ENCODE results near the gene STK16. TPM values are rescaled to one million over a fixed set of nuclear protein-coding genes. Genes with fewer than 3 reads are reported as not detected.
A peak's percentile ranks its signal among the peaks of the same experiment; 100 is the strongest.

The STK16 gene
- total and polyA plus RNA-seq, 7 donors: 11.6 to 38.5 (median 16.0) TPM

DNA sequence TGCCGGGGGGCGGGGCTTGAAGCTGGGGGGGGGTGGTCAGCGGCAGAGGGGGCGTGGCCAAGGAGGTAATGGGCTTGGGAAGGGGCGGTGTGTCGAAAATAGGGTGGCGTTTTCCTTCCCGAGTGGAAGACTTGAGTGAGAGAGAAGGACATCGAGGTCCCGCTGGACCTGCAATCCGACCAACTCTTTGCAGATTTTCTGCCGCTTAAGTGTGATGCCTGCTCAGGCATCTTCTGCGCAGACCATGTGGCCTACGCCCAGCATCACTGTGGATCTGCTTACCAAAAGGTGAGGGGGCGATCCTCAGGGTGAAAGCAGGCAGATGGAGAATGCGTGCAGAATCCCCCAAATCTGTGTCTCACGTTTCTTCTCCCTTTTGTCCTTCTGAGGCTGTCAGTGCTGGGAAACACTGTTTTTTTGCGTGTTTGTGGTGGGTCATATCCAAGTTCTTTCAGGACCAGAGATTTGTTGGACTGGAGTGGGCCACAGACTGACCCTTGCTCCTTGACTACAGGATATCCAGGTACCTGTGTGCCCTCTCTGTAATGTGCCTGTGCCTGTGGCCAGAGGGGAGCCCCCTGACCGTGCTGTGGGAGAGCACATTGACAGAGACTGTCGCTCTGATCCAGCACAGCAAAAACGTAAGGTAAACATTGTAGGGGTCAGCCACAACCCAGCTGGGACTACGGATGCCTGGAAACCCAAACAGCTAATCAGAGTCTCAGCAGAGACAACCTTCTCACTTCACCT, 38.0 kb upstream of the STK16 start:
- peak overlapping the region; percentile 91 for H3K27ac ChIP-seq
- ATAC-seq: peak in 2 of 4 donors; percentile 1 to 19
- H3K4me3 ChIP-seq: peak overlapping the region; percentile 75
- peaks cover 3 to 48% of the 10 kb centered on the region in 2 donors for H3K36me3 ChIP-seq (ENCODE audit: insufficient read depth in 1 of 2, low read depth in 1 of 2)
- no peaks in the 10 kb centered on the region for H3K27me3 ChIP-seq (ENCODE audit: insufficient read depth in 3 of 3, low read length in 2 of 3)
- intact Hi-C loops (cut with DNase I): no loop called here
- DNase-seq: no peak
- 16 to 18% (median 17%) methylated on average over 21 to 22 of the region's 22 CpGs for WGBS, 3 donors
- no peaks in the 10 kb centered on the region for H3K9me3 ChIP-seq
- H3K4me1 ChIP-seq: peaks cover 15% of the 10 kb centered on the region
- TF ChIP-seq, protein P1, sequence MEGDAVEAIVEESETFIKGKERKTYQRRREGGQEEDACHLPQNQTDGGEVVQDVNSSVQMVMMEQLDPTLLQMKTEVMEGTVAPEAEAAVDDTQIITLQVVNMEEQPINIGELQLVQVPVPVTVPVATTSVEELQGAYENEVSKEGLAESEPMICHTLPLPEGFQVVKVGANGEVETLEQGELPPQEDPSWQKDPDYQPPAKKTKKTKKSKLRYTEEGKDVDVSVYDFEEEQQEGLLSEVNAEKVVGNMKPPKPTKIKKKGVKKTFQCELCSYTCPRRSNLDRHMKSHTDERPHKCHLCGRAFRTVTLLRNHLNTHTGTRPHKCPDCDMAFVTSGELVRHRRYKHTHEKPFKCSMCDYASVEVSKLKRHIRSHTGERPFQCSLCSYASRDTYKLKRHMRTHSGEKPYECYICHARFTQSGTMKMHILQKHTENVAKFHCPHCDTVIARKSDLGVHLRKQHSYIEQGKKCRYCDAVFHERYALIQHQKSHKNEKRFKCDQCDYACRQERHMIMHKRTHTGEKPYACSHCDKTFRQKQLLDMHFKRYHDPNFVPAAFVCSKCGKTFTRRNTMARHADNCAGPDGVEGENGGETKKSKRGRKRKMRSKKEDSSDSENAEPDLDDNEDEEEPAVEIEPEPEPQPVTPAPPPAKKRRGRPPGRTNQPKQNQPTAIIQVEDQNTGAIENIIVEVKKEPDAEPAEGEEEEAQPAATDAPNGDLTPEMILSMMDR (IDR thresholded peaks at IDR 0.05): no peak

DNA sequence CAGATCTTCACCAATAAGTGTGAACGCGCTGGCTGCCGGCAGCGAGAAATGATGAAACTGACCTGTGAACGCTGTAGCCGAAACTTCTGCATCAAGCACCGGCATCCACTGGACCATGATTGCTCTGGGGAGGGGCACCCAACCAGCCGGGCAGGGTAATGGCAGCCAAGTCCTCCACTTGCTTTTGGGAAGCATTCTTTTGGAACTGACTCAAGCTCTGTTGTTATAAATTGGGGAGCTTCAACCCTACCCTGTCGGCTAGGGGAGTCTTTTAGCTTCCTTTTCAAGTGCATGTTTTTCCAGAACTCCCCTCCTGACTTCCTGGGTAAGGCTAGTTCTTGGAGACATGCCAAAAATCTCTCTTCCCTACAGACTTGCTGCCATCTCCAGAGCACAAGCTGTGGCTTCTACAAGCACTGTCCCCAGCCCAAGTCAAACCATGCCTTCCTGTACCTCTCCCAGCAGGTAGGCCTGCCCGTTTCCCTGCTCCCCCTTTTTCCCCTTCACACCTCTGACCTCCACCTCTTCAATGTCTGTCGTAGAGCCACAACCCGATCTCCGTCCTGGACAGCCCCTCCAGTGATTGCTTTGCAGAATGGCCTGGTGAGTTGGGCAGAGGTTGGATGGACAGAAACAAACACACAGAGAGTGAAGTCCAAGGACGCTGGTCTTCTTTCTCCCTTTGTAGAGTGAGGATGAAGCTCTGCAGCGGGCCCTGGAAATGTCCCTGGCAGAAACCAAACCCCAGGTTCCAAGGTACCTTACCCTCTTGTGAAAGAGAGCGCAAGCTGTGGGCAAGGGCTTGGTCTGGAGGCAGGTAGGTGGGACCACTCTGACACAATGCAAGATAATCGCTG, 37.2 kb upstream of the STK16 start:
- WGBS, 3 donors: 72 to 79% (median 72%) methylated on average over 17 of the region's 17 CpGs
- H3K36me3 ChIP-seq (ENCODE audit: insufficient read depth in 1 of 2, low read depth in 1 of 2): peaks cover 3 to 56% of the 10 kb centered on the region in 2 donors
- no peak for DNase-seq
- TF ChIP-seq, protein P1 (IDR thresholded peaks at IDR 0.05): no peak
- intact Hi-C loops (cut with DNase I): no loop called here
- no peaks in the 10 kb centered on the region for H3K27me3 ChIP-seq (ENCODE audit: insufficient read depth in 3 of 3, low read length in 2 of 3)
- peak overlapping the region; percentile 75 for H3K4me3 ChIP-seq
- H3K9me3 ChIP-seq: no peaks in the 10 kb centered on the region
- peaks cover 15% of the 10 kb centered on the region for H3K4me1 ChIP-seq
- peak overlapping the region; percentile 91 for H3K27ac ChIP-seq
- ATAC-seq: no peak

DNA sequence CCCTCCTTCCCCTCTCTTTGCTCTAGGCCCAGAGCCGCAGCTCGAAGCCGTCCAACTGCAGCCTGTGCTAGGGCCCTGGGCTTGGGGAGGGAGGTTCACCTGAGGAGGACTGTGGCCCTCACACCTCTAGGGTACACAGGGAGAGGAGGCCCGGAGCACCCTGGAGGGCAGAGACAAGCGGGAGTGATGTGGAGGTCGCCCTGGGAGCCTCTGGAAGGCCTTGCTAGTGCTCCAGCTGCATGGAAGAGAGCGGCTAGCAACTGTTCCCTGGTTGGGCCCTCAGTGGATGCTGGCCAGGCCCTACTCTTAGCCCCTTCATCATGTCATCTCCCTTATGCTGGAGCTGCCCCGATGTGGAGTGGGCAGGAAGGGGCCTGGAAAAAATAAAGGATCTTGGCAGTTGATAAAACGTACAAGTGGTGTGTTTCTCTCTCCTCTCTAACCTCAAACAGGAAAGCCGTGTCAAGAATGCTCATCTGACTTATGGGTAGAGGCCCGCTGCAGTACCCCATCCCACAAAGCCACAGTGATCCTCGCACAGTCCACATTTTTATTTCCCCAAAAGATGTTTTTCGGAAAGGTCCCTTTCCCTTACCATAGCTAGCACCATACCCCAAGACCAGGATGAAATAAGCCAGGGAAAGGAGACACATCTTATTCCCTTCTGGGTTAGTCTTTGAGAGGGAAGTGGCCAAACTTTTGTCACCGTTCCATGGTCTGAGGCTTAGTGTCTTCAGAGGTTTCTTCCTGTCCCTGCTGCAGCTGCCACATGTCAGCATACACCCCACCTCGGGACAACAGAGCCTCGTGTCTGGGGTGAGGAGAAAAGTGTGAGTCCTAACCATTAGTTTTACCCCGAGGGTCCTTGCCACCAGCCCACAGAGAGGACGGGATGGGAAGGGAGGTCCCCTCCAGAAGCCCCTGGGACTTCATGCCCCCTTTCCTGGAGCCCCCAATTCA, 35.8 kb upstream of the STK16 start:
- peaks cover 3 to 70% of the 10 kb centered on the region in 2 donors for H3K36me3 ChIP-seq (ENCODE audit: insufficient read depth in 1 of 2, low read depth in 1 of 2)
- no peak overlapping the region for H3K4me3 ChIP-seq
- intact Hi-C loops (cut with DNase I): no loop called here
- 76 to 83% (median 78%) methylated on average over 18 of the region's 18 CpGs for WGBS, 3 donors
- DNase-seq: no peak
- TF ChIP-seq, protein P1 (IDR thresholded peaks at IDR 0.05): no peak
- no peaks in the 10 kb centered on the region for H3K9me3 ChIP-seq
- H3K27me3 ChIP-seq (ENCODE audit: insufficient read depth in 3 of 3, low read length in 2 of 3): no peaks in the 10 kb centered on the region
- no peak for ATAC-seq
- peaks cover 15% of the 10 kb centered on the region for H3K4me1 ChIP-seq
- no peak overlapping the region for H3K27ac ChIP-seq

DNA sequence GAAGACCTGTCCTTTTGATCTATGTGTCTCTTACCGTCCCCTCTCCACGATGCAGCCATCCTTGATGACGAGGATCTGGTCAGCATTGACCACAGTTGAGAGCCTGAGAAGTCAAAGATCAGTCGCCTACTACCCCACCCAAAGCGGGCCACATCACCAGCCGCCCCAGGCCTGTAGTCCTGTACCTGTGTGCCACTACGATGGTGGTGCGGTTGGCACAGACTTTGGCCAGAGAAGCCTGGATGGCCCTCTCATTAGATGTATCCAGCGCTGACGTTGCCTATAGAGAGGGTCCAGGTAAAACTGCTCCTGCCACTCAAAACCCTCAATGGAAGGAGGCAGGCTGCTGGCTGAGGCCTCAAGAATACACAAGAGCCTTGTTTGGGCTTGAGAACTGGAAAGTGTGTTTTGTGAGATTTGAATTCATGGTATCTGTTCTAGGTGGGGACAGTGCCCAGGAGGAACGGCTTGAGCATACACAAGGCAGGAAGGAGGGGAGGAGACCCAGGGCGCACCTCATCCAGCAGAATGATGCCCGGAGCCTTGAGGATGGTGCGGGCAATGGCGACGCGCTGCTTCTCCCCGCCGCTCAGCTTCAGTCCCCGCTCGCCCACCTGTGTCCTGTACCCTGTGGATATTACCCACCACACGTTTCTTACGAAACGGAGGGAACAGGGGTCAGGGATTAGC, 34.9 kb upstream of the STK16 start:
- DNase-seq: no peak
- ATAC-seq: no peak
- H3K4me3 ChIP-seq: no peak overlapping the region
- peaks cover 3 to 78% of the 10 kb centered on the region in 2 donors for H3K36me3 ChIP-seq (ENCODE audit: insufficient read depth in 1 of 2, low read depth in 1 of 2)
- H3K9me3 ChIP-seq: no peaks in the 10 kb centered on the region
- WGBS, 3 donors: 89 to 91% (median 91%) methylated on average over 24 of the region's 24 CpGs
- intact Hi-C loops (cut with DNase I): no loop called here
- TF ChIP-seq, protein P1 (IDR thresholded peaks at IDR 0.05): no peak
- peaks cover 15% of the 10 kb centered on the region for H3K4me1 ChIP-seq
- no peaks in the 10 kb centered on the region for H3K27me3 ChIP-seq (ENCODE audit: insufficient read depth in 3 of 3, low read length in 2 of 3)
- no peak overlapping the region for H3K27ac ChIP-seq
